RKO (cell line): Measurements from ENCODE around the gene DAP.
"Not testable (repeated sequence)": the region's sequence is repeated elsewhere in the genome, so short reads cannot be mapped to it uniquely, and the experiment has no call there.

Experiments
- DNase-seq: peaks from one replicate; pipeline ENCODE4 v3.0.0-alpha.2; 2016; ENCODE audit warnings: low spot score

Gene DAP

DNA sequence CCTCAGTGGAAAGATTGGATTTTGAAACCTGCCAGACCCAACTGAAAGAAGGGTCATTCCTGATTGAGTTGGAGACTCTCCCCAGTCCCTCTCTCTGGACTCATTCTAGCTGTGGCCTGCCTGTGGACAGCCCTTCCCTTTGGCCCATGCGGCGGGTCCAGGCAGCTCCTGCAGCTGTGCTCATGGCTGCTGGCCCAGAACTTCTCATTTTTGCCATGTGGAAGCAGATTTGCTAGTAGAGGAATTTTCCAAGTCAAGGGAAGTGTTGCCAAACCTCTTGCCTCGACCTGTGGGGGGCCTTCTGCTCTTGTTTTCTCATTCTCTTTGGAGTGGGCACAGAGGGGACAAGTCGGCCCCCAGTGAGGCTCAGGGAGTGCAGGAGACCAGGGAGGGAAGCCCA, 108.0 kb downstream of the DAP start:
- no peak for DNase-seq

DNA sequence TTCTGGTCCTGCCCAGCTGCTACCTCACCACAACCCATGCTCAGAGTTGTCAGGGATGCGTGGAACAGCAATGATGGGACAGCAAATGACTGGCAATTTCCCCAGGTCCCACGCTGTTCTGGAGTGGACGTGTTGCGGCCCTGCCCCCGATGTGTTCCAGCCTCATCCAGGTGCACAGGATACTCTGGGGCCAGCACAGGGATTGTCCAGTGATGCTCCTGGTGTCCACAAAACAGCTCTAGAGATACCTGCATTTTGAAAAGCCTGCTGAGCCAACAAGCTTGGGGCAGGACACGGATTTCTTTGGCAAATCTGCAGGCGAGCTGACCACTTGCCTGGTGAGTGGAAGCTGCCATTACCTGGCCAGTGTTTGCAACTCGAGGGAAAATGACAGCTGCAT, 108.4 kb downstream of the DAP start:
- no peak for DNase-seq

DNA sequence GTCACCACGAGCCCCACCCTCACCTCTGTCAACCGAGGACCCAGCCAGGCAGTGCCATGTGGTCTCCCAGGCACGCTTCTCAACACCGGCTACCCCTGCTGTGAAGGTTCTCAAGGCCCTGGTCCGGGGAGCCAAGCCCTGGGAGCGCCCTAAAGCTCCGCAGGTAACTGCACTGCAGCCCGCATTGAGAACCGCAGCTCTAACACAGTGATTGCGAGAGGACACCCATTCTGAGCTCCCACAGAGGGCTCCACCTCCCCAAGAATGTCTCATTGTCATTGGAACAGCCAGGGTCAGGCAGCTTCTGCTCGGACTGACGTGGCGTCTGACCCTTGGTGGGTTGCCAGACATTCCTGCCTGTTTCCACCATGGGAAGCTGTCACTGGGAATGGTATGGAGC, 108.9 kb downstream of the DAP start:
- DNase-seq, result no peak

DNA sequence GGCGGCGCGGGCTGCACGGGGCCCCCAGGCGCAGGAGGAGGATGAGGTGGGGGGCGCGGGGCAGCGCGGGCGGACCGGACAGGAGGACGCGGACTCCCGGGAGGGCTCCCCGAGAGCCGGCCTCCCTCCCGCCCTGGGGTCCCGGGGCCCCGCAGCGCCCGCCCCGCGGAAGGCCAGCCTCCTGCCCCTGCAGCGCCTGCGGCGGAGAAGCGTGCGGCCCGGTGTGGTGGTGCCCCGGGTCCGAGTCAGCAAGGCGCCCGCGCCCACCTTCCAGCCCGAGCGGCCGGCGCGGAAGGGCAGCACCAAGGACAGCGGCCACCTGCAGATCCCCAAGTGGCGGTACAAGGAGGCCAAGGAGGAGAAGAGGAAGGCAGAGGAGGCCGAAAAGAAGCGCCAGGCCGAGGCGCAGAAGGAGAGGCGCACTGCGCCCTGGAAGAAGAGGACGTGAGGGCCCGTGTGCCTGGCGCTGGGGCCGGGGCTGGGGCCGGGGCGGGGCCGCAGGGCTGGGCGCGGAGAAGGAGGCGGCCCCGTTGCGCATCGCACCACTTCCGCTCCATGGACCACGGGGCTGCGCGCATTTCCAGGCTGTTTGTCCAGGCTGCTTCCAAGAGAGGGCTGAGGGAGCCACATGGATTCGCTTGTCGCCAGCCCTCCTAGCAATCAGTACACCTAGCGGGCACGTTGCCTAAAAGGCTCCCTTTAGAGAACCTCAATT, 111.2 kb downstream of the DAP start:
- no peak for DNase-seq

DNA sequence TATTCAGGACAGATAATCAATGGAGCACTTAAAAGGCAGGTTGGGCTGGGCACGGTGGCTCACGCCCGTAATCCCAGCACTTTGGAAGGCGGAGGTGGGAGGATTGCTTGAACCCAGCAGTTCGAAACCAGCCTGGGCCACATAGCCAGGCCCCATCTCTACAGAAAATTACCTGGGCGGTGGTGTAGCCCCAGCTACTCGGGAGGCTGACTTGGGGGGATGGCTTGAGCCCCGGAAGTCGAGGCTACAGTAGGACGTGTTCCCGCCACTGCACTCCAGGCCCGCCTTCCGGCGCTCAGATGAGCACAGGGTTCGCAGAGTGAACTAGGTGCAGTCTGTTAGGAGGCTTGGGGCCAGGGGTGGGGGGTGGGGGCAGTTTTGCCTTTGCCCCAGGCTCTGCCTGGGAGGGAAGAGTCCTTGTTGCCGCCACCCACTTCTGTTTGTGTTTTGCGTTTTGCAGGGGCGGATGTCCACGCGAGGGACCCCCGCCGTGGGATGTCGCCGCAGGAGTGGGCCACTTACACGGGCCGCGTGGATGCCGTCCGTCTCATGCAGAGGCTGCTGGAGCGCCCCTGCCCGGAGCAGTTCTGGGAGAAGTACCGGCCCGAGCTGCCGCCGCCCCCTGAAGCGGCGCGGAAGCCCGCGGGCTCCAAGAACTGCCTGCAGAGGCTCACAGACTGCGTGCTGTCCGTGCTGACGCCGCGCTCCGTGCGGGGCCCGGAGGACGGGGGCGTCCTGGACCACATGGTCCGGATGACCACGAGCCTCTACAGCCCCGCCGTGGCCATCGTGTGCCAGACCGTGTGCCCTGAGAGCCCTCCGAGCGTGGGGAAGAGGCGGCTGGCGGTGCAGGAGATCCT, 112.0 kb downstream of the DAP start:
- no peak for DNase-seq

DNA sequence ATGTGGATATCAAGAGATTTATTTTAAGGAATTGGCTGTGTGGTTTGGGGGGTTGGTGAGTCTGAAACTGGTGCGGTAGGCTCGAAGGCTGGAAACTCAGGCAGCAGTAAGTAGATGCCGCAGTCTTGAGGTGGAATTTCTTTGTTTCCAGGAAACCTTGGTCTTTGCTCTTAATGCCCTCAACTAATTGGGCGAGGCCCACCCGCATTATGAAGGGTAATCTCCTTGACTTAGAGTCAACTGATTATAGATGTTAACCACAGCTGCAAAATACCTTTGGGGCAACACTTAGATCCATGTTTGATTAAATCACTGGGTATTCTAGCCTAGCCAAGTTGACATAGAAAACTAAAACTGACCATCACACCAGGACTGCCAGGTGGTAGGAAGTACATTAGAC, 113.4 kb downstream of the DAP start:
- DNase-seq, result no peak

DNA sequence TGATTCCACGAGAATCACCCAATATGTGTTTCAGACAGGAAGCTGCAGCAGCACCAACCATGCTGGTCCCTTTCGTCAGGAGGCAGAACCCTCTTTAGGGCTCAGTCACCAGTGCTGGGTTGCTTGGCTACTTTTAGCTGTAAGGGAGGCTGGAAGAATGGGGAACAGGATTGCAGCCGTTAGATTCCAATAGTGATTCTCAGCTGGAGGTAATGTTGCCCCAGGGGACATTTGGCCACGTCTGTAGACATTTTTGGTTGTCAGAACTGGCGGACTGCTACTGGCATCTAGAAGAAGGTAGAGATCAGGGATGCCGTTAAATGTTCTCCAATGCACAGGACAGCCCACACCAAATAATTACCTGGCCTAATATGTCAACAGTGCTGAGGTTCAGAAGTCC, 115.4 kb downstream of the DAP start:
- no peak for DNase-seq

DNA sequence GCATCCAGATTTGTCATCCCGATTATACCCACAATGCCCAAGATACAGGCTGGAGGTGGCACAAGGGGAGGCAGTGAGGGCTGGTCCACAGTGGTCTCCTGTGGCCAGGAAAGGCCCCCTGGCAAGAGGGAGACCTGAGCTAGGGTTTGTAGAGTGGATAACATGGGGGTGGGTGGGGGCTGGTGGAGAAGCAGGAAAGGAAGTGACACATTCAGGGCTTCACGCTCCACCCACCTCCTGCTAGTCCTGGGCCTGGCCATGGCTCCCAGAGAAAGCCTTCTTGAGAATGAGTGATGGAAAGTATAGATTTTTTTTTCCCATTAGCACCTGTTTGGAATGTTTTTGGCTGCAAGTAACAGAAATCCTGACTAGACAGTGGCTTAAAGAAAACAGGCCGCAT, 115.9 kb downstream of the DAP start:
- DNase-seq, result no peak

DNA sequence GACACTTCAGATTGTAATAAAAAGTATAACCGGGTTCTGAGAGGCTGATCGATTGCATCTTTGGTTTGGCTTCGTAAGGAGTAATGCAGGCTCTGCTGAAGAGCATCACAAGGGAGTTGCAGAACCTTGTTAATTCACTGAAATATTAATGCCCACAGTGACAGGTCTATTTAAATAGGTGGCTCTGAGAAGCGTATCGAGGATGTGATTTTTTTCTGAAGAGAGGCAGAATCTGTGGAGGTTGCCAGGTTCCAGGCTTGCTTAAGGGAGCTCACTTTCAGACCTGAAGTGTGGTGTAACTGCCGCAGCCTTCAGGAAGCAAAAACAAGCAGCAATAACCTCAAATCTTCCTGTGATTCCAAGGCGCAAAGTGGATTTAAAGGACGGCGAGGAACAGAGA, 116.8 kb downstream of the DAP start:
- no peak for DNase-seq

DNA sequence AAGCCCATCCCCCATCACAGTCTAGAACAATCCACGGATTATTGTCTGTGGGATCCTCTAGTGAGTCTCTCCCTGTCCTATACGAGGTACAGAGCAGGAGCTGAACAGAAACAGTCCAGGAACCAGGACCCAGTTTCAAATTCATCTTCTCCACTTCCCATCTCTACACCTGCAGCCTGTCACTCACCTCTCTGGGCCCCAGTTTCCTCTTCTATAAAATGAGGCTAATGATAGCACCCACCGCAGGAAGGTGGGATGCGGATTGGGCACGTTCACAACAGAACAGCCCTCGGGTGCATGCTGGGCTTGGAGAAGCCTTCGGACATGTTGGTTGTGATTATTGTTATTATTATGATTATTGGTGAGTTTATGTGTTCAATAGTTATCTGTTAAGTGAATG, 118.7 kb downstream of the DAP start:
- DNase-seq, result no peak

DNA sequence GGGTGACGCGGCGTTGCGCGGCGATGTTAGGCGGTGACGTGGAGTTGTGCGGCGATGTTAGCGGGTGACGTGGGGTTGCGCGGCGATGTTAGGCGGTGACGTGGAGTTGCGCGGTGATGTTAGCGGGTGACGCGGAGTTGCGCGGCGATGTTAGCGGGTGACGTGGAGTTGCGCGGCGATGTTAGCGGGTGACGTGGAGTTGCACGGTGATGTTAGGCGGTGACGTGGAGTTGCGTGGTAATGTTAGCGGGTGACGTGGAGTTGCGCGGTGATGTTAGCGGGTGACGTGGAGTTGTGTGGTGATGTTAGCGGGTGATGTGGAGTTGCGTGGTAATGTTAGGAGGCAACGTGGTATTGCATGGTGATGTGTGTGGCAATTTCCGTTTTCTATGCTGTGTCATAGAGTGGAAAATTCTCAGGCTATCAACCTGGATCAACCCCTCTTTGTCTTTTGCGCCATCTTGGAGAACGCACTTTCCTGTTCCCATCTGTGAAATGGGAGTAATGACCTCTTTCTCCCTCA, 121.1 kb downstream of the DAP start:
- no peak for DNase-seq

DNA sequence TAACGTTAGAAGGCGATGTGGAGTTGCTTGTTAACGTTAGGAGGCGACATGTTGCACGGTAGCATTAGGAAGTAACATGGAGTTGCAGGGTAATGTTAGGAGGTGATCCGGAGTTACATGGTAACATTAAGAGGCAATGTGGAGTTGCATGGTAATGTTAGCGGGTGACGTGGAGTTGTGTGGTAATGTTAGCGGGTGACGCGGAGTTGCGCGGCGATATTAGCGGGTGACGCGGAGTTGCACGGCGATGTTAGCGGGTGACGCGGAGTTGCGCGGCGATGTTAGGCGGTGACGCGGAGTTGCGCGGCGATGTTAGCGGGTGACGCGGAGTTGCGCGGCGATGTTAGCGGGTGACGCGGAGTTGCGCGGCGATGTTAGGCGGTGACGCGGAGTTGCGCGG, 122.3 kb downstream of the DAP start:
- DNase-seq, result not testable (repeated sequence)

DNA sequence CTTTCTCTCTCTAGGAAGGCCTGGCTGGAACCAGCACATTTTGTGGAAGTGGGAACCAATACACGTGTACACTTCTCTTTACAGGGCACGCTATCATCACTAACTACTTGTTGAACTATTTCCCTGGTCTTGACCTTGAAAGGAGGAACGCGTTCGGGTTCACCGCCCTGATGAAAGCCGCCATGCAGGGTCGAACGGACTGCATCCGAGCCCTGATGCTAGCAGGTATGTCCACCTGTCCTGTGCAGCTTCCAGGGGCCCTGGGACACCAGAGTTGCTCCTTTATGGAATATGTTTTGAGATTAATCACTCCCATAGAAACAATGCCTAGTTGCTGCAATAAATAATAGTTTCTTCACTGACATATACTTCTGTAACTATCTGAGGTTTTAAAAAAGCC, 123.1 kb downstream of the DAP start:
- DNase-seq, result no peak

DNA sequence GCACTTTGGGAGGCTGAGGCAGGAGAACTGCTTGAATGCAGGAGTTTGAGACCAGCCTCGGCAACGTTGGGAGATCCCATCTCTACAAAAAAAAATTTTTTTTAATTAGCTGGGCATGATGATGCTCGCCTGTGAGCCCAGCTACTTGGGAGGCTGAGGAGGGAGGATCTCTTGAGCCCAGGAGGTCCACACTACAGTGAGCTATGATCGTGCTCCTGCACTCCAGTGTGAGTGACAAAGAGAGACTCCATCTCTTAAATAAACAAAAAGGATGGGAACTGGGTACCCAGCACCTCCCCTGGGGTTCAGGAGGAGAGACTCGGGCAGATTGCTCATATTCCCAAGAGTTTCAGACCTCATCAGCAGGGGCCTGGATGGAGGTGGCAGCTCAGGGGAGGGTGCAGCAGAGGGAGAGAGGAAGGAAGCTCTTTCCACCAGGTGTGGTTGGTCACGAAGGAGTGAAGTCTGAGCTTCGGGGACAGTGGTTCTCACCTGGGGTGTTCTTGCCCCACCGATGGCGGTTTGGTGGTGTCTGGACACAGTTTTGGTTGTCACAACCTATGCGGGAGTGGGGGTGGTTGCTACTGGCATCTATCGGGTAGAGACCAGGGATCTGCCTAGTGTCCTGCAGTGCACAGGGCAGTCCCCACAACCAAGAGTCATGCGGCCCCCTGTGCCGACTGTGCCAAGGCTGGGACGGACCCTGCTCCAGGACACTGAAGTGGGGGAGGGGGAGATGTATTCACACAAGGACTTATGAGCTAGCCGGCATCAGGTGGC, 124.5 kb downstream of the DAP start:
- no peak for DNase-seq

DNA sequence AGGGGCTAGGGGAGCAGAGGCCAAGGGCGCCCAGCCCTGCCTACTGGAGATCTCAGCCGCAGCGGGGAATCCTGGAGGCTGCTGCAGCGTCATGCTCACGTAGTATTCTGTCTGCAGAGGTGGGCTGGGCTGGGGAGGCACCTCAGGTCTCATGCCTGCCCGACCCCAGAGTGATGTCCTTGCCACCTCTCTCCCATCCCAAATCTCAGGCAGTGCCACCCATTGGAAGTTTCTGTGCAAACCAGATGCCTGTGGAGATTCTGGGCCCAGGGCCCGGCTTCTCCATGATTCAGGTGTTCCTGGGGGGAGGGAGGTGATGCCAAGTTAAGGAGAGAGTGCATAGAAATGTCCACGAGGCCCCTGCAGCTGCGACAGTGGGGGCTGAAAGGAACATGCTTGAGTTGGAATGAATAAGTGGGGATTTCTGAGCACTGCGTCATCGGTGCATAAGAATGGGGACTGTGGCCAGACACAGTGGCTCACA, 125.1 kb downstream of the DAP start:
- DNase-seq, result no peak

DNA sequence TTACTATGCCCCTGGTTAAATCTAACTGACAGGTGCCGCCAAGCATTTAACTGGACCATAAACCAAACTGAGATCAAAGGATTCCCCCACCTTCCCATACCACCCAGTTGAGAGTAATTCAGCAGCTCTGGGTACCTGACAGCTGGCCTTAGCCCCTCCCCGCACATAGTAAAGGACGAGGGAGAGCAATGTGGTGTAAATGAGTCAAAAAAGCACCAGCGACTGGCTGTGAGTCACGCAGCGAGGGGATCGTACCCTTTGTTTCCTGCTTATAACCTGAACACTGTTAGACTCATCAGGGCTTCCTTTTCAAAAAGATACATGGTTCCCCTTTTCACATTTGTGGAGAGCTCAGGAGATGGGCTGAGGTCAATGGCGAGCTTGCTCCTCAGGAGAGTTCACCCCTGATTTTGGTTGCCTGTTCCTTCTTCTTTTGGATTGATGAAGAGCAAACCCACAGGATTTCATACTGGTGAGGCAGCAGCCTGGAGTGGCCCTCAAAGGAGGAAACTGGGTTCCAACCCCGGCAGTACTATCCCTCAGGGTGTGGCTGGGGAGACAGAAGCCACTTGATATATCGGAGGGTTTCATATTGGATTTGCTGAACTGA, 125.7 kb downstream of the DAP start:
- peak; percentile 47 for DNase-seq

DNA sequence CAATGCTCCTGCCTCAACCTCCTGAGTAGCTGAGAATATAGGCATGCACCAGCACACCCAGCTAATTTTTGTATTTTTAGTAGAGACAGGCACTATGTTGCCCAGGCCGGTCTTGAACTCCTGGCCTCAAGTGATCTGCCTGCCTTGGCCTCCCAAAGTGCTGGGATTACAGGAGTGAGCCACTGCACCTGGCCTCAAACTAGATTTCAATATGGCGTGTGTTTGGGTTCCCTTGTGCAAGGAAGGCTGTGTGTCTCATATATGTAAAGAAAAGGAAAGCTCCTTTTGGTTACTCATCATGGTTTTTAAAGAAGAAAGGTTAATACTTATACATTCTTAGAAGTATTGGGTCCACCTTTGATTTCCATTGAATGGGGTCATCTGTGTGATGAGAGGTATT, 126.5 kb downstream of the DAP start:
- DNase-seq, result no peak

DNA sequence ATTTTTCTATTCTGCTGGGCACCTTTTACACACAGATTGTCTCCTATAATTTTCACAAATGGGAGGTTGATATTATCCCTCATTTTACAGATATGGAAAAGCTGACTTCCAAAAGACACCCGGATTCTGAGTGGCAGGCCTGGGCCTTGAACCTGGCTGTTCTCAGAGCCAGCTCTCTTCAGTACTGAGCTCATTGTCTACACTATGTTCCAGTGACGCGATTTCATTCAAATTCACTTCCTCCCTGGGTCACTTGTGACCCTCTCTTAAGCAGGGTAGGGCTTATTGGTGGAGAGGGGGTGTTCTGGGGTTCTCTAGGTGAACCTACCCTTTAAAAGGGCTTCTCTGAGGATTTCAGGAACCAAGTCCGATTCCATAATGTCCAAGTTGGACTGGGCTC, 127.0 kb downstream of the DAP start:
- DNase-seq, result no peak

DNA sequence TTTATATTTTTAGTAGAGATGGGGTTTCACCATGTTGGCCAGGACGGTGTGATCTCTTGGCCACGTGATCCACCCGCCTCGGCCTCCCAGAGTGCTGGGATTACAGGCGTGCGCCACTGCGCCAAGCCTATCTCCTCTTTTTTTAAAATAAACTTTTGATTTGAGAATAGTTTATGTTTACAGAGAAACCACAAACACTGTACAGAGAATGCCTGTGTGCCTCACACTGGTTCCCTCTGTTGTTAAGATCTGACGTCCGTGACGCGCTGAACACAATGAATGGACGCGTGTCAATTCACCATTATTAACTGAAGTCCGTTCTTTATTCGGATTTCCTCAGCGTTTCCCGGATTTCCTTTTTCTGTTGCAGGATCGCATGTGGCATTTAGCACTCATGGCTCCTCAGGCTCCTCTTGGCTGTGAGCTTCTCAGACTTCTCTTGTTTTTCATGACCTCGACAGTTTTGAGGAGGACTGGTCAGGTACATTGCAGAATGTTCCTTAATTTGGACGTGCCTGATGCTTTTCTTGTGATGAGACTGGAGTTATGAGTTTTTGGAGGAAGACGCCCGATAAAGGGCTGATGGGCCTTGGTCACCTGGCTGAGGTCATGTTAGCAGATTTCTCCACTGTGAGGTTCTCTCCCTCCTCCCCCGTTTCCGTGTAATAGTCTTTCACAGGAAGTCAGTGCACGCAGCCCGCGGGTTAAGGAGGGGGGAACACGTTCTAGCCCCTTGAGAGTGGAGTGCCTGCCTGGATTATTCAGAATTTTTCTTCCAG, 127.6 kb downstream of the DAP start:
- DNase-seq, result no peak

DNA sequence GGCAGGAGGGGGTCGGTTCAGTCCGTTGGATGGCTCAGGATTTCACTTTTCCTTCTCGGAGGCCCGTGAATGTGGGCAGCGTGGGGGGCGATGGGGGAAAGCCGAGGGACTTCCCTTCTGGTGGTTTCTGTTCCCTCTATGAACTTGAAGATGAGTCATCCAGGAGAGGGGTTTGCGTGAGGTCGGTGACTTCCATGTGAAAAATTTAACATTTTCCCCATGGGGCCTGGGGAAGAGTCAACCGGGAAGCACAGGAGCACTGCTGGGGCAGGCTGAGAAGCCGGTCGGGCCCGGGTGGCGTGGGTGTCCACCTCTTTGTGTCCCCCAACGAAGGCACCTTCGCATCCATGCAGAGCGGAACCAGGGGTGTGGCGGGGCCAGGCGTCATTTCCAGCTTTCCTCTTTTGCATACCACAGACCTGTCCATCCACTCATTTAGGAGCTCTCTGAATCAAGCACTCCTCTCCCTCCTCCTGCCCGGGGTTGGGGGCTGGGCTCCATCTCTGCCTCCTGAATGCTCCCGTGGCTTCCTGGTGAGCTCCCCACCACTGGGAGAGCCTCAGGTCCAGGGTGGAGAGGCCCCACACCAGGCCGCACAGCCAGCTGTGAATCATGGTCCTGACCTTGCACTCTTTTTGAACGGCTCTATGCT, 128.8 kb downstream of the DAP start:
- DNase-seq, result no peak
